ENCODE measurements around the gene GOLGA2. TPM values are rescaled to one million over a fixed set of nuclear protein-coding genes. Genes with fewer than 3 reads are reported as not detected.
"Not testable (repeated sequence)": the region's sequence is repeated elsewhere in the genome, so short reads cannot be mapped to it uniquely, and the experiment has no call there.

GOLGA2 gene
- total and polyA plus RNA-seq, 9 donors: 78.6 to 109 (median 91.6) TPM

- peak overlapping the region; percentile 98 for H3K27ac ChIP-seq (ENCODE audit: low read length)
- peak; percentile 97 for DNase-seq
- H3K36me3 ChIP-seq (ENCODE audit: control insufficient read depth, insufficient read depth, low read length): peaks cover 29% of the 10 kb centered on the region
- WGBS (ENCODE audit: insufficient coverage): 8% methylated on average over 6 of the region's 13 CpGs
- H3K27me3 ChIP-seq (ENCODE audit: control insufficient read depth, insufficient read depth, low read length): no peaks in the 10 kb centered on the region
- peaks cover 54% of the 10 kb centered on the region for H3K4me1 ChIP-seq (ENCODE audit: control insufficient read depth, insufficient read depth, low read length)
- H3K9me3 ChIP-seq (replicated peaks; ENCODE audit: control insufficient read depth, low read depth, low read length): no peaks in the 10 kb centered on the region
- H3K4me3 ChIP-seq (ENCODE audit: low read length): peak overlapping the region; percentile 4
Measured at GRCh38 chr9:128243215-128244018, 32.4 kb downstream of the GOLGA2 start.

- no peak overlapping the region for H3K4me3 ChIP-seq (ENCODE audit: low read length)
- DNase-seq: peak; percentile 89
- 14% methylated on average over 1 of the region's 7 CpGs for WGBS (ENCODE audit: insufficient coverage)
- no peaks in the 10 kb centered on the region for H3K9me3 ChIP-seq (replicated peaks; ENCODE audit: control insufficient read depth, low read depth, low read length)
- peaks cover 54% of the 10 kb centered on the region for H3K4me1 ChIP-seq (ENCODE audit: control insufficient read depth, insufficient read depth, low read length)
- H3K27me3 ChIP-seq (ENCODE audit: control insufficient read depth, insufficient read depth, low read length): no peaks in the 10 kb centered on the region
- peaks cover 28% of the 10 kb centered on the region for H3K36me3 ChIP-seq (ENCODE audit: control insufficient read depth, insufficient read depth, low read length)
- H3K27ac ChIP-seq (ENCODE audit: low read length): peak overlapping the region; percentile 98
Measured at GRCh38 chr9:128242828-128243214, 33.0 kb downstream of the GOLGA2 start.

GRCh38 chr9:128242124-128242523 lies 33.7 kb downstream of the GOLGA2 start:
- H3K27me3 ChIP-seq (ENCODE audit: control insufficient read depth, insufficient read depth, low read length): no peaks in the 10 kb centered on the region
- H3K27ac ChIP-seq (ENCODE audit: low read length): peak overlapping the region; percentile 98
- no peak overlapping the region for H3K4me3 ChIP-seq (ENCODE audit: low read length)
- peaks cover 49% of the 10 kb centered on the region for H3K4me1 ChIP-seq (ENCODE audit: control insufficient read depth, insufficient read depth, low read length)
- no peak for DNase-seq
- H3K36me3 ChIP-seq (ENCODE audit: control insufficient read depth, insufficient read depth, low read length): peaks cover 21% of the 10 kb centered on the region
- WGBS (ENCODE audit: insufficient coverage): no CpG with 5 or more reads among the region's 4 CpGs
- no peaks in the 10 kb centered on the region for H3K9me3 ChIP-seq (replicated peaks; ENCODE audit: control insufficient read depth, low read depth, low read length)

GRCh38 chr9:128233817-128234406 lies 41.9 kb downstream of the GOLGA2 start:
- no peaks in the 10 kb centered on the region for H3K9me3 ChIP-seq (replicated peaks; ENCODE audit: control insufficient read depth, low read depth, low read length)
- H3K4me1 ChIP-seq (ENCODE audit: control insufficient read depth, insufficient read depth, low read length): no peaks in the 10 kb centered on the region
- no peak overlapping the region for H3K27ac ChIP-seq (ENCODE audit: low read length)
- no peaks in the 10 kb centered on the region for H3K27me3 ChIP-seq (ENCODE audit: control insufficient read depth, insufficient read depth, low read length)
- no peak for DNase-seq
- 84% methylated on average over 27 of the region's 28 CpGs for WGBS (ENCODE audit: insufficient coverage)
- no peak overlapping the region for H3K4me3 ChIP-seq (ENCODE audit: low read length)
- no peaks in the 10 kb centered on the region for H3K36me3 ChIP-seq (ENCODE audit: control insufficient read depth, insufficient read depth, low read length)

GRCh38 chr9:128232528-128233428 lies 43.0 kb downstream of the GOLGA2 start:
- 63% methylated on average over 12 of the region's 22 CpGs for WGBS (ENCODE audit: insufficient coverage)
- Histone ChIP-seq H3K4me1 (ENCODE audit: control insufficient read depth, insufficient read depth, low read length) (no peaks in the 10 kb centered on the region), H3K36me3 (ENCODE audit: control insufficient read depth, insufficient read depth, low read length) (no peaks in the 10 kb centered on the region), H3K9me3 (replicated peaks; ENCODE audit: control insufficient read depth, low read depth, low read length) (no peaks in the 10 kb centered on the region), H3K4me3 (ENCODE audit: low read length) (no peak overlapping the region), H3K27ac (ENCODE audit: low read length) (peak overlapping the region; percentile 72), H3K27me3 (ENCODE audit: control insufficient read depth, insufficient read depth, low read length) (no peaks in the 10 kb centered on the region)
- DNase-seq: no peak

GRCh38 chr9:128231638-128232527 lies 43.9 kb downstream of the GOLGA2 start:
- WGBS (ENCODE audit: insufficient coverage): 60% methylated on average over 12 of the region's 16 CpGs
- H3K27me3 ChIP-seq (ENCODE audit: control insufficient read depth, insufficient read depth, low read length): no peaks in the 10 kb centered on the region
- no peaks in the 10 kb centered on the region for H3K36me3 ChIP-seq (ENCODE audit: control insufficient read depth, insufficient read depth, low read length)
- H3K4me3 ChIP-seq (ENCODE audit: low read length): no peak overlapping the region
- peak; percentile 93 for DNase-seq
- H3K9me3 ChIP-seq (replicated peaks; ENCODE audit: control insufficient read depth, low read depth, low read length): no peaks in the 10 kb centered on the region
- no peaks in the 10 kb centered on the region for H3K4me1 ChIP-seq (ENCODE audit: control insufficient read depth, insufficient read depth, low read length)
- H3K27ac ChIP-seq (ENCODE audit: low read length): peak overlapping the region; percentile 72

- not testable (repeated sequence) for DNase-seq; H3K36me3 ChIP-seq (ENCODE audit: control insufficient read depth, insufficient read depth, low read length); H3K9me3 ChIP-seq (replicated peaks; ENCODE audit: control insufficient read depth, low read depth, low read length); H3K27me3 ChIP-seq (ENCODE audit: control insufficient read depth, insufficient read depth, low read length); H3K4me3 ChIP-seq (ENCODE audit: low read length); H3K4me1 ChIP-seq (ENCODE audit: control insufficient read depth, insufficient read depth, low read length); H3K27ac ChIP-seq (ENCODE audit: low read length)
- 93% methylated on average over 2 of the region's 7 CpGs for WGBS (ENCODE audit: insufficient coverage)
Measured at GRCh38 chr9:128230897-128231296, 44.9 kb downstream of the GOLGA2 start.

GRCh38 chr9:128226412-128226801 lies 49.4 kb downstream of the GOLGA2 start:
- Histone ChIP-seq H3K36me3 (ENCODE audit: control insufficient read depth, insufficient read depth, low read length) (peaks cover 24% of the 10 kb centered on the region), H3K27me3 (ENCODE audit: control insufficient read depth, insufficient read depth, low read length) (no peaks in the 10 kb centered on the region), H3K4me3 (ENCODE audit: low read length) (no peak overlapping the region), H3K9me3 (replicated peaks; ENCODE audit: control insufficient read depth, low read depth, low read length) (no peaks in the 10 kb centered on the region), H3K4me1 (ENCODE audit: control insufficient read depth, insufficient read depth, low read length) (no peaks in the 10 kb centered on the region), H3K27ac (ENCODE audit: low read length) (no peak overlapping the region)
- no peak for DNase-seq
- no CpG with 5 or more reads among the region's 5 CpGs for WGBS (ENCODE audit: insufficient coverage)

GRCh38 chr9:128225770-128226411 lies 49.9 kb downstream of the GOLGA2 start:
- DNase-seq: no peak
- H3K27me3 ChIP-seq (ENCODE audit: control insufficient read depth, insufficient read depth, low read length): no peaks in the 10 kb centered on the region
- peaks cover 25% of the 10 kb centered on the region for H3K36me3 ChIP-seq (ENCODE audit: control insufficient read depth, insufficient read depth, low read length)
- no peak overlapping the region for H3K27ac ChIP-seq (ENCODE audit: low read length)
- no peaks in the 10 kb centered on the region for H3K9me3 ChIP-seq (replicated peaks; ENCODE audit: control insufficient read depth, low read depth, low read length)
- H3K4me1 ChIP-seq (ENCODE audit: control insufficient read depth, insufficient read depth, low read length): no peaks in the 10 kb centered on the region
- WGBS (ENCODE audit: insufficient coverage): 72% methylated on average over 14 of the region's 19 CpGs
- no peak overlapping the region for H3K4me3 ChIP-seq (ENCODE audit: low read length)
